ENCODE data around the gene ZNF778. TPM values are rescaled to one million over a fixed set of nuclear protein-coding genes. Genes with fewer than 3 reads are reported as not detected.
A peak's percentile ranks its signal among the peaks of the same experiment; 100 is the strongest.

The ZNF778 gene
- total and polyA plus RNA-seq, 2 of the 13 experiments (the other 11 are each of a cell fraction or from before 2014, with no cell fraction given) = 3.8 to 7.2 TPM

DNA sequence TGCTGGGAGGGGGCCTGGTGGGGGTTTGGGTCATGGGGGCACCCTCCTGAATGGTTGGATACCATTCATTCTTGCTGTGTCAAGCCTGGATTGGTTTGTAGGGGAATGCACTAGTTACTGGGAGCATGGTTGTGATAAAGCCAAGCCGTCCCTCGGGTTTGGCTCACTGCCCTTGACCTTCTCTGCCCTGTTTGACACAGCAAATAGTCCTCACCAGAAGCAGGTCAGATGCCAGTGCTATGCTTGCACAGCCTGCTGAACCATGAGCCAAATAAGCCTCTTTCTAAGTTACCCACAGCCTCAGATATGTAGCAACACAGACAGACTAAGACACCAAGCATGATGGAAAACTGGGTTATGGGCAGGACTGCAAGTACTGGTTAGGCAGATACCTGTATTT is 14.6 kb downstream of the ZNF778 start (continued):
- TF ChIP-seq, protein P1, sequence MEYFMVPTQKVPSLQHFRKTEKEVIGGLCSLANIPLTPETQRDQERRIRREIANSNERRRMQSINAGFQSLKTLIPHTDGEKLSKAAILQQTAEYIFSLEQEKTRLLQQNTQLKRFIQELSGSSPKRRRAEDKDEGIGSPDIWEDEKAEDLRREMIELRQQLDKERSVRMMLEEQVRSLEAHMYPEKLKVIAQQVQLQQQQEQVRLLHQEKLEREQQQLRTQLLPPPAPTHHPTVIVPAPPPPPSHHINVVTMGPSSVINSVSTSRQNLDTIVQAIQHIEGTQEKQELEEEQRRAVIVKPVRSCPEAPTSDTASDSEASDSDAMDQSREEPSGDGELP (IDR thresholded peaks at IDR 0.05; ENCODE audit: borderline replicate concordance, low read depth) = 0 out of 2 replicates have a peak, but pooled peaks have one; percentile 47
- TF ChIP-seq, protein P2, sequence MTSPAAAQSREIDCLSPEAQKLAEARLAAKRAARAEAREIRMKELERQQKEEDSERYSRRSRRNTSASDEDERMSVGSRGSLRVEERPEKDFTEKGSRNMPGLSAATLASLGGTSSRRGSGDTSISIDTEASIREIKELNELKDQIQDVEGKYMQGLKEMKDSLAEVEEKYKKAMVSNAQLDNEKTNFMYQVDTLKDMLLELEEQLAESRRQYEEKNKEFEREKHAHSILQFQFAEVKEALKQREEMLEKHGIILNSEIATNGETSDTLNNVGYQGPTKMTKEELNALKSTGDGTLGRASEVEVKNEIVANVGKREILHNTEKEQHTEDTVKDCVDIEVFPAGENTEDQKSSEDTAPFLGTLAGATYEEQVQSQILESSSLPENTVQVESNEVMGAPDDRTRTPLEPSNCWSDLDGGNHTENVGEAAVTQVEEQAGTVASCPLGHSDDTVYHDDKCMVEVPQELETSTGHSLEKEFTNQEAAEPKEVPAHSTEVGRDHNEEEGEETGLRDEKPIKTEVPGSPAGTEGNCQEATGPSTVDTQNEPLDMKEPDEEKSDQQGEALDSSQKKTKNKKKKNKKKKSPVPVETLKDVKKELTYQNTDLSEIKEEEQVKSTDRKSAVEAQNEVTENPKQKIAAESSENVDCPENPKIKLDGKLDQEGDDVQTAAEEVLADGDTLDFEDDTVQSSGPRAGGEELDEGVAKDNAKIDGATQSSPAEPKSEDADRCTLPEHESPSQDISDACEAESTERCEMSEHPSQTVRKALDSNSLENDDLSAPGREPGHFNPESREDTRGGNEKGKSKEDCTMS (CRISPR knock-in tag; conservative IDR thresholded peaks at IDR 0.05) = no peak
- TF ChIP-seq, protein P3, sequence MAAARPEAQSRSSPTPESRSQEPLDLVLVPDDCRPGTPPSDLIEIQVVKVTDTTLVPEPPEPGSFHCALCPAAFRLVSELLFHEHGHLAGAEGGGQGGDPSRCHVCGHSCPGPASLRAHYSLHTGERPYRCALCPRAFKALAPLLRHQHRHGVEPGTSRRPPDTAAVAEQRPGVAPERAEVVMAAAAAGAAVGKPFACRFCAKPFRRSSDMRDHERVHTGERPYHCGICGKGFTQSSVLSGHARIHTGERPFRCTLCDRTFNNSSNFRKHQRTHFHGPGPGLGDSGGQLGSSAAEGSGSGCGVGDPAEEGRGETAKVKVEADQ (CRISPR knock-in tag; IDR thresholded peaks at IDR 0.05; ENCODE audit: borderline replicate concordance) = no peak
- TF ChIP-seq SIX1 (CRISPR knock-in tag; IDR thresholded peaks at IDR 0.05; ENCODE audit: borderline replicate concordance) (no peak), ZSCAN9 (CRISPR knock-in tag; IDR thresholded peaks at IDR 0.05; ENCODE audit: borderline replicate concordance) (0 out of 2 replicates have a peak, but pooled peaks have one; percentile 20), ZBTB20 (CRISPR knock-in tag; IDR thresholded peaks at IDR 0.05; ENCODE audit: borderline replicate concordance, low read depth) (no peak), KDM5A (IDR thresholded peaks at IDR 0.05; ENCODE audit: borderline replicate concordance, low read length) (no peak), ZNF234 (CRISPR knock-in tag; conservative IDR thresholded peaks at IDR 0.05) (no peak), ZFP41 (CRISPR knock-in tag; IDR thresholded peaks at IDR 0.05; ENCODE audit: borderline replicate concordance) (no peak), RELA (CRISPR knock-in tag; IDR thresholded peaks at IDR 0.05) (no peak), RARA (CRISPR knock-in tag; IDR thresholded peaks at IDR 0.05) (peak; percentile 96), YEATS4 (CRISPR knock-in tag; IDR thresholded peaks at IDR 0.05; ENCODE audit: borderline replicate concordance) (no peak), ATF1 (CRISPR knock-in tag; IDR thresholded peaks at IDR 0.05) (no peak), ZKSCAN5 (CRISPR knock-in tag; IDR thresholded peaks at IDR 0.05) (no peak), SP140L (CRISPR knock-in tag; IDR thresholded peaks at IDR 0.05; ENCODE audit: borderline replicate concordance) (no peak)
- TF ChIP-seq, protein P4, sequence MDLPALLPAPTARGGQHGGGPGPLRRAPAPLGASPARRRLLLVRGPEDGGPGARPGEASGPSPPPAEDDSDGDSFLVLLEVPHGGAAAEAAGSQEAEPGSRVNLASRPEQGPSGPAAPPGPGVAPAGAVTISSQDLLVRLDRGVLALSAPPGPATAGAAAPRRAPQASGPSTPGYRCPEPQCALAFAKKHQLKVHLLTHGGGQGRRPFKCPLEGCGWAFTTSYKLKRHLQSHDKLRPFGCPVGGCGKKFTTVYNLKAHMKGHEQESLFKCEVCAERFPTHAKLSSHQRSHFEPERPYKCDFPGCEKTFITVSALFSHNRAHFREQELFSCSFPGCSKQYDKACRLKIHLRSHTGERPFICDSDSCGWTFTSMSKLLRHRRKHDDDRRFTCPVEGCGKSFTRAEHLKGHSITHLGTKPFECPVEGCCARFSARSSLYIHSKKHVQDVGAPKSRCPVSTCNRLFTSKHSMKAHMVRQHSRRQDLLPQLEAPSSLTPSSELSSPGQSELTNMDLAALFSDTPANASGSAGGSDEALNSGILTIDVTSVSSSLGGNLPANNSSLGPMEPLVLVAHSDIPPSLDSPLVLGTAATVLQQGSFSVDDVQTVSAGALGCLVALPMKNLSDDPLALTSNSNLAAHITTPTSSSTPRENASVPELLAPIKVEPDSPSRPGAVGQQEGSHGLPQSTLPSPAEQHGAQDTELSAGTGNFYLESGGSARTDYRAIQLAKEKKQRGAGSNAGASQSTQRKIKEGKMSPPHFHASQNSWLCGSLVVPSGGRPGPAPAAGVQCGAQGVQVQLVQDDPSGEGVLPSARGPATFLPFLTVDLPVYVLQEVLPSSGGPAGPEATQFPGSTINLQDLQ (CRISPR knock-in tag; IDR thresholded peaks at IDR 0.05) = no peak
- TF ChIP-seq, protein P5, sequence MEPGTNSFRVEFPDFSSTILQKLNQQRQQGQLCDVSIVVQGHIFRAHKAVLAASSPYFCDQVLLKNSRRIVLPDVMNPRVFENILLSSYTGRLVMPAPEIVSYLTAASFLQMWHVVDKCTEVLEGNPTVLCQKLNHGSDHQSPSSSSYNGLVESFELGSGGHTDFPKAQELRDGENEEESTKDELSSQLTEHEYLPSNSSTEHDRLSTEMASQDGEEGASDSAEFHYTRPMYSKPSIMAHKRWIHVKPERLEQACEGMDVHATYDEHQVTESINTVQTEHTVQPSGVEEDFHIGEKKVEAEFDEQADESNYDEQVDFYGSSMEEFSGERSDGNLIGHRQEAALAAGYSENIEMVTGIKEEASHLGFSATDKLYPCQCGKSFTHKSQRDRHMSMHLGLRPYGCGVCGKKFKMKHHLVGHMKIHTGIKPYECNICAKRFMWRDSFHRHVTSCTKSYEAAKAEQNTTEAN (CRISPR knock-in tag; conservative IDR thresholded peaks at IDR 0.05) = no peak
- TF ChIP-seq, protein P6, sequence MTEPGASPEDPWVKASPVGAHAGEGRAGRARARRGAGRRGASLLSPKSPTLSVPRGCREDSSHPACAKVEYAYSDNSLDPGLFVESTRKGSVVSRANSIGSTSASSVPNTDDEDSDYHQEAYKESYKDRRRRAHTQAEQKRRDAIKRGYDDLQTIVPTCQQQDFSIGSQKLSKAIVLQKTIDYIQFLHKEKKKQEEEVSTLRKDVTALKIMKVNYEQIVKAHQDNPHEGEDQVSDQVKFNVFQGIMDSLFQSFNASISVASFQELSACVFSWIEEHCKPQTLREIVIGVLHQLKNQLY (CRISPR knock-in tag; IDR thresholded peaks at IDR 0.05) = 0 out of 2 replicates have a peak, but pooled peaks have one; percentile 35

Measured in HepG2 (cell line).